Ascending aorta (tissue), 2 donors: ENCODE results near the gene MAPK10. TPM values are rescaled to one million over a fixed set of nuclear protein-coding genes. Genes with fewer than 3 reads are reported as not detected.

Source experiments
- DNase-seq, 2 donors: peaks; one replicate each; pipeline ENCODE4 v3.0.0-alpha.2; 2019; ENCODE audit warnings: low spot score in 2 of 2
- H3K27ac ChIP-seq, 2 donors: fragments of 200-600 bp; sonication (generic); one replicate each; pipeline ENCODE4 v1.5.1; 2016 to 2017; ENCODE audit warnings: mild to moderate bottlenecking in 1 of 2
- H3K27me3 ChIP-seq: fragments of 200-600 bp; sonication (generic); one replicate; pipeline ENCODE4 v1.5.1; 2017
- H3K36me3 ChIP-seq, 2 donors: fragments of 200-600 bp; sonication (generic); one replicate each; pipeline ENCODE4 v1.5.1; 2016
- H3K4me1 ChIP-seq, 2 donors: fragments of 200-600 bp; sonication (generic); one replicate each; pipeline ENCODE4 v1.5.1; 2016 to 2017; ENCODE audit warnings: mild to moderate bottlenecking in 1 of 2
- H3K4me3 ChIP-seq, 2 donors: fragments of 200-600 bp; sonication (generic); one replicate each; pipeline ENCODE4 v1.5.1; 2016 to 2017; ENCODE audit warnings: mild to moderate bottlenecking in 1 of 2
- H3K9me3 ChIP-seq, 2 donors: fragments of 200-600 bp; sonication (generic); one replicate each; pipeline ENCODE4 v1.5.1; 2016
- intact Hi-C: fragments of 100-400 bp; cut with DNase I; formaldehyde crosslinking; loops from one replicate; pipeline ENCODE4 v1.15.1; 2023
- total RNA-seq: library from RNA; depleted of rRNA; stranded (reverse); fragments of >200 nt; gene quantifications from one replicate; pipeline ENCODE4 v1.1.0, GENCODE V29; 2016
- TF ChIP-seq, protein P1 (sequence below), 3 experiments: fragments of 200-600 bp in 2 of 3; fragments of 450-650 bp in 1 of 3; sonication (generic) in 2 of 3; IDR thresholded peaks; one replicate each; pipeline ENCODE4 v1.5.1; 2016 to 2019; ENCODE audit warnings: antibody characterized with exemption in 3 of 3, mild to moderate bottlenecking in 1 of 3, moderate library complexity in 1 of 3

Gene MAPK10
- total RNA-seq, 1 donor from 2014 or later: 9.3 TPM

DNA sequence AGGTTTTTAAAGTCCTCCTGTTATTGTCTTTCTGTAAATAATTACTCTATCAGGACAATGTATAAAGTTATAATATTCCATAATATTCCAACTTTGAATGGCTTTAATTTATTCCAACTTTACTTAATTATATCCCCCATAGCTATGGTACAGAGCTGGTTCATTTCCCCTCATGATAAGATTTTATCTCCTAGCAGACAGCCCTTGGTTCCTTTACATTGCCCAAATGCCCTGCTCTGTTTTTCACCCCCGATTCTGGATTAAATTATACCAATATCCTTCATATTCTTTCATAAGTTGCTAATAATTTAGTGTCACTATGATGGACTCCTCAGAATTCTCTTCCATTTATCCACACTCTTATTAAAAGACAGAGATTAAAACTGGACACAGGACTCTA, 340.5 kb downstream of the MAPK10 start:
- H3K4me3 ChIP-seq: no peak overlapping the region
- no peak for DNase-seq
- no peaks in the 10 kb centered on the region for H3K9me3 ChIP-seq
- no peaks in the 10 kb centered on the region for H3K27me3 ChIP-seq
- peaks cover 0 to 2% of the 10 kb centered on the region in 2 donors for H3K4me1 ChIP-seq
- H3K36me3 ChIP-seq: no peaks in the 10 kb centered on the region
- intact Hi-C loops: no loop called here
- TF ChIP-seq, protein P1, sequence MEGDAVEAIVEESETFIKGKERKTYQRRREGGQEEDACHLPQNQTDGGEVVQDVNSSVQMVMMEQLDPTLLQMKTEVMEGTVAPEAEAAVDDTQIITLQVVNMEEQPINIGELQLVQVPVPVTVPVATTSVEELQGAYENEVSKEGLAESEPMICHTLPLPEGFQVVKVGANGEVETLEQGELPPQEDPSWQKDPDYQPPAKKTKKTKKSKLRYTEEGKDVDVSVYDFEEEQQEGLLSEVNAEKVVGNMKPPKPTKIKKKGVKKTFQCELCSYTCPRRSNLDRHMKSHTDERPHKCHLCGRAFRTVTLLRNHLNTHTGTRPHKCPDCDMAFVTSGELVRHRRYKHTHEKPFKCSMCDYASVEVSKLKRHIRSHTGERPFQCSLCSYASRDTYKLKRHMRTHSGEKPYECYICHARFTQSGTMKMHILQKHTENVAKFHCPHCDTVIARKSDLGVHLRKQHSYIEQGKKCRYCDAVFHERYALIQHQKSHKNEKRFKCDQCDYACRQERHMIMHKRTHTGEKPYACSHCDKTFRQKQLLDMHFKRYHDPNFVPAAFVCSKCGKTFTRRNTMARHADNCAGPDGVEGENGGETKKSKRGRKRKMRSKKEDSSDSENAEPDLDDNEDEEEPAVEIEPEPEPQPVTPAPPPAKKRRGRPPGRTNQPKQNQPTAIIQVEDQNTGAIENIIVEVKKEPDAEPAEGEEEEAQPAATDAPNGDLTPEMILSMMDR (IDR thresholded peaks at IDR 0.05): no peak
- H3K27ac ChIP-seq: no peak overlapping the region

DNA sequence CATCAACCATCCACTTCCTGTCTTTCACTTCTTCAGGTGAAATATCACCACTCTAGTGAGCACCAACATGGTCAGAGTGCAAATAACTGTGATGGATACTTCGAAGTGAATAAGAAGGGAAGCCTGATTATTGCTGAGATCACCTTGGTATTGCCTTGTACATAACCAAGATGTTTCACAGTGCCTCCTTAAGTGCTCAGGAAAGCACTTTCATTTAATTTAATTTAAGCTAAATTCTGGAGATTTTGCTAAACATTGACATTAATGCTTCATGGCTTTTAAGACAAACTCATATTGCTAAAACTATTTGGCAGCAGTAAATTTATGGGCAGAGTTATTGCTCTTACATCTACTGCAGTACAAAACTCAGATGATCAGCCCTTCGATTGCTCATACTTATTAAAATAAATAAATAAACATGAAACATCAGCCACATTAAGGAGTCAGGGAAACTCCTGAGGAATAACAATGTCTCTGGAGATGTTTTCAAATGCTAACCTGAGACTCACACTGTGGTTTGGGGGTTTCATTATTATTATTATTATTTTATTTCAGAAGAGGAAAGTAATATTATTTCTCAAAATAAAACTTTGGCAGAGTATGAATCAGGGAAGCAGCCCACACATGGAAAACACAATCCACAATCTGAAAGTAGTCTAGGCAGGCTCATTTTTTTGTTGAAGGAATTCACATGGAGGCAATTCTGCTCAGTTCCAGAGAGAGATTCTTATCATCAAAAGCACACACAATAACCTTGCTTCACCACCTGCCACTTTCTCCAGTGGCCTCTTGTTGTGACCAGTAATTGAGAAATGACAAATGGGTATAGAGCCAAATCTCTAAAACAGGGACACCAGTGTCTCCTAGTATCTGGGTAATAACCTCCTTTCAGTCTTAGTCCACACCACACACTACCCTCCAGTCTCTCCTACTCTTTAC, 344.2 kb downstream of the MAPK10 start:
- H3K27ac ChIP-seq: no peak overlapping the region
- no peak for DNase-seq
- H3K36me3 ChIP-seq: no peaks in the 10 kb centered on the region
- TF ChIP-seq, protein P1 (IDR thresholded peaks at IDR 0.05): no peak
- H3K9me3 ChIP-seq: no peaks in the 10 kb centered on the region
- intact Hi-C loops: no loop called here
- peaks cover 0 to 24% of the 10 kb centered on the region in 2 donors for H3K4me1 ChIP-seq
- no peak overlapping the region for H3K4me3 ChIP-seq
- H3K27me3 ChIP-seq: no peaks in the 10 kb centered on the region

DNA sequence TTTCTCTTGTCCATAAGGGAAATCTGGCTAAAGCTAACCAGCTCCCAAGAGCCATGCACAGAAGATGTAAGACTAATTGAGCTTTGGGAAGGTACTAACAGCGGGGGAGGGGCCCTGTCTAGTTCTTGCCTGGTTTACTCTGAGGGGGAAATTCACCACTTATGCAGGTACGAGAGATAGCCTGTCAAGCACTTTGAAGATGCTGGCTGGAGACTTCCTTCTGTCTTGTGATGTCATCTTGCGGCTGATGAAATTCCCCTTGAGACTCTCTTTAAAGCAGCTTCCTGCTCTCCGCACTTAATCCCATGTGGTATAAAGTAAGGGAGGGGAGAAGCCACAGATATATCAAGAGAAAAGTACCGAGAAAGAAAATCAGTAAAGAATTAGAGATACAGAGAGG, 345.3 kb downstream of the MAPK10 start:
- Histone ChIP-seq H3K27ac (no peak overlapping the region), H3K36me3 (no peaks in the 10 kb centered on the region), H3K4me3 (no peak overlapping the region), H3K4me1 (peaks cover 0 to 24% of the 10 kb centered on the region in 2 donors), H3K9me3 (no peaks in the 10 kb centered on the region), H3K27me3 (no peaks in the 10 kb centered on the region)
- intact Hi-C loops: no loop called here
- no peak for DNase-seq
- TF ChIP-seq, protein P1 (IDR thresholded peaks at IDR 0.05): no peak

DNA sequence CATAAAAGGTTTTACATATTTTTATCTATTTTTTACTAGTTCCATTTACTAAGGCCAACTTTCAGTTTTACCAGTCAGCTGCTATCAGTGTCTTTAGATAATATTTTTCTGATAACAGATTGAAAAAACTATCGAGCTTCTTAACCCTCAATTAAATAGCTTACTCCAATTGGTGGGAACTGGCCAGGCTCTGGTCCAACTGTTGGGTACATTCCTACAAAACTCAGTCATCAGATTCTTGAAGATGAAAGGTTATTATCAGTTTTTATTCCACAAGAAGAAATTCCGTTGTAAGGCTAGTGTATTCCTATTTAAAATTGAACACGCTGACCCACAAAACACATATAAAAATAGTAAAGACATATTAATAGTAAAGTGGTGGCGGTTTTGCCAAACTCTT, 346.2 kb downstream of the MAPK10 start:
- Histone ChIP-seq H3K4me3 (no peak overlapping the region), H3K27me3 (no peaks in the 10 kb centered on the region), H3K9me3 (no peaks in the 10 kb centered on the region), H3K4me1 (peaks cover 0 to 24% of the 10 kb centered on the region in 2 donors), H3K36me3 (no peaks in the 10 kb centered on the region), H3K27ac (no peak overlapping the region)
- no peak for DNase-seq
- intact Hi-C loops: no loop called here
- TF ChIP-seq, protein P1 (IDR thresholded peaks at IDR 0.05): no peak

DNA sequence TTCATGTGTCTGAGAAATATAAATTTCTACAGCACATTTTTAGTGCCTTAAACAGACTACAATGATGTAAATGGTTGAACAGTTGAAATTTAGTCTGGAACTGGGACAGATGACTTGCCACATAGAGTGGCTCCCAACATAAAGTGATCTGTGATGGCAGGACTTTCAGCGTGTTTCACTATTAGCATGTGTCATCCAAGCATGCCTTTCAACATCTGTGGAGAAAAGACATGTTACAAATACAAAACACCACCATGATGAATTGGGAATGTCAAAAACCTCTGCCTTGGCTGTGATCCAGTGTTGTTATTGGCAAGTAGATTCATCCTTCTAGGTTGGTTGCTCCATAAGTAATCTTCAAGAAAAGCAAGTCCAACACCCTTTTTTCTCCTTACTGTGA, 348.7 kb downstream of the MAPK10 start:
- intact Hi-C loops: loop anchor here (2.0 kb wide), 1 partner anchor 22 kb away; no protein-coding TSS in a partner anchor

More for the DNA sequence above, 348.7 kb downstream of the MAPK10 start:
- no peaks in the 10 kb centered on the region for H3K36me3 ChIP-seq
- H3K9me3 ChIP-seq: no peaks in the 10 kb centered on the region
- no peak overlapping the region for H3K27ac ChIP-seq
- no peak overlapping the region for H3K4me3 ChIP-seq
- H3K27me3 ChIP-seq: no peaks in the 10 kb centered on the region
- TF ChIP-seq, protein P1 (IDR thresholded peaks at IDR 0.05): no peak
- peak in 1 of 2 donors; percentile 79 for DNase-seq
- H3K4me1 ChIP-seq: peaks cover 0 to 24% of the 10 kb centered on the region in 2 donors
